Measurements from ENCODE around the gene ICAM1. TPM values are rescaled to one million over a fixed set of nuclear protein-coding genes. Genes with fewer than 3 reads are reported as not detected.

Gene ICAM1
- total and polyA plus RNA-seq, 4 donors = 88.4 to 391 (median 185) TPM

DNA sequence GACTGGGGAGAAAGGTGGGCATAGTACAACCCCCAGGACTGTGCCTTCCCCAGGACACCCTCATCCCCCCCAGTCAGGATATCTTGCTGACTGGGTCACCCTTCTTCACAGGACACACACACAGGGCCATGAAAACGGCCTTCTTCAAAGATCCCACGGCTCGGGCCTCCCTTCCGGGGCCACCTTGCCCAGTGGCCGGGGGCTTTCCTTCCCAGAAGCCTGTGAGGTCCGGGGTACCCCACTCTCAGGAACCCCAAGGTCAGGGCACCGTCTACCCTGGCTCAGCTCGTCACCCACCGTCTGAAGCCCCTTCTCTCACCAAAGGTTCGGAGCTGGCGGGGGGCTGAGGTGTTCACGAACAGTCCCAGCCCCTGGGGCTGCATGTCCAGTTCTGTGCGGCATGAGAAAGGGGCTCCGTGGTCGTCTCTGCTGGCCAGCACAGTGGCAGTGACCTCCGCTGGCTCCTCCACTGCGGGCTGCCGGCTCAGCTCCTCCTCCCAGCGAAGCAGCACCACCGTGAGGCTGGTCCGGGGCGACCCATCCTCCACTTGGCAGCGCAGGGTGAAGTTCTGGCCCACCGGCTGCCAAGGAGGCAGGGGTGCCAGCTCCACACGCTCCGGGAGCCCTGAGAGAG, 64.5 kb downstream of the ICAM1 start:
- 66 to 80% methylated on average over 26 of the region's 26 CpGs for WGBS, 2 donors
- Histone ChIP-seq H3K4me1 (ENCODE audit: control insufficient read depth in 5 of 5, insufficient read depth in 5 of 5, low read length in 5 of 5) (peaks cover 0 to 25% (median 9%) of the 10 kb centered on the region in 5 donors), H3K4me3 (no peak overlapping the region), H3K36me3 (ENCODE audit: control insufficient read depth in 4 of 4, insufficient read depth in 4 of 4, low read length in 4 of 4) (peaks cover 0 to 2% (median under 1%) of the 10 kb centered on the region in 4 donors), H3K27ac (ENCODE audit: low read depth in 1 of 2, low read length in 1 of 2) (peak overlapping the region in 1 of 2 donors; percentile 32), H3K9me3 (ENCODE audit: control insufficient read depth in 4 of 4, insufficient read depth in 3 of 4, low read length in 3 of 4) (no peaks in the 10 kb centered on the region), H3K9ac (ENCODE audit: insufficient read depth in 1 of 2, low read length in 2 of 2) (no peak overlapping the region), H3K27me3 (ENCODE audit: control insufficient read depth in 3 of 3, insufficient read depth in 3 of 3, low read length in 2 of 3) (no peaks in the 10 kb centered on the region)
- ATAC-seq (ENCODE audit: insufficient read depth, low FRiP score) (no peak), DNase-seq (peak in 1 of 3 donors; percentile 4)
- TF ChIP-seq, protein P1, sequence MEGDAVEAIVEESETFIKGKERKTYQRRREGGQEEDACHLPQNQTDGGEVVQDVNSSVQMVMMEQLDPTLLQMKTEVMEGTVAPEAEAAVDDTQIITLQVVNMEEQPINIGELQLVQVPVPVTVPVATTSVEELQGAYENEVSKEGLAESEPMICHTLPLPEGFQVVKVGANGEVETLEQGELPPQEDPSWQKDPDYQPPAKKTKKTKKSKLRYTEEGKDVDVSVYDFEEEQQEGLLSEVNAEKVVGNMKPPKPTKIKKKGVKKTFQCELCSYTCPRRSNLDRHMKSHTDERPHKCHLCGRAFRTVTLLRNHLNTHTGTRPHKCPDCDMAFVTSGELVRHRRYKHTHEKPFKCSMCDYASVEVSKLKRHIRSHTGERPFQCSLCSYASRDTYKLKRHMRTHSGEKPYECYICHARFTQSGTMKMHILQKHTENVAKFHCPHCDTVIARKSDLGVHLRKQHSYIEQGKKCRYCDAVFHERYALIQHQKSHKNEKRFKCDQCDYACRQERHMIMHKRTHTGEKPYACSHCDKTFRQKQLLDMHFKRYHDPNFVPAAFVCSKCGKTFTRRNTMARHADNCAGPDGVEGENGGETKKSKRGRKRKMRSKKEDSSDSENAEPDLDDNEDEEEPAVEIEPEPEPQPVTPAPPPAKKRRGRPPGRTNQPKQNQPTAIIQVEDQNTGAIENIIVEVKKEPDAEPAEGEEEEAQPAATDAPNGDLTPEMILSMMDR (IDR thresholded peaks at IDR 0.05; ENCODE audit: control extremely low read depth, extremely low read depth) = no peak

Small RNAs within 50 kb of the gene (small RNA-seq; reads per million reads assigned to genes)
- gene AC011511.1 (ENCODE audit: low replicate concordance) (not detected), gene AC011511.4 (ENCODE audit: low replicate concordance) (not detected), gene MIR4322 (ENCODE audit: low replicate concordance) (not detected)

Other genes with a start within 250 kb of the ICAM1 start
- 10 to 100 TPM; 21.2 to 31.5 TPM for gene SHFL, start 184.8 kb upstream of the ICAM1 start, total RNA-seq
- gene SHFL, start 184.8 kb upstream of the ICAM1 start, polyA plus RNA-seq = 10 to 100 TPM; 35.1 to 43.5 TPM
- 1 to 10 TPM in 1 of 2 donors, under 1 TPM in 1; 0.64 to 4.1 TPM for gene ANGPTL6, start 168.4 kb upstream of the ICAM1 start, total RNA-seq
- gene ANGPTL6, start 168.4 kb upstream of the ICAM1 start, polyA plus RNA-seq = 1 to 10 TPM in 1 of 2 donors, under 1 TPM in 1; 0.93 to 1.3 TPM
- 10 to 100 TPM; 15.0 to 51.8 TPM for gene PPAN, start 164.8 kb upstream of the ICAM1 start, total RNA-seq
- gene PPAN, start 164.8 kb upstream of the ICAM1 start, polyA plus RNA-seq = 10 to 100 TPM; 43.2 to 61.4 TPM
- gene P2RY11, start 159.4 kb upstream of the ICAM1 start, total RNA-seq = 10 to 100 TPM in 1 of 2 donors, 1 to 10 TPM in 1; 3.3 to 19.0 TPM
- 10 to 100 TPM in 1 of 2 donors, 1 to 10 TPM in 1; 9.6 to 17.4 TPM for gene P2RY11, start 159.4 kb upstream of the ICAM1 start, polyA plus RNA-seq
- 100 to 1,000 TPM; 164 to 187 TPM for gene EIF3G, start 151.2 kb upstream of the ICAM1 start, total RNA-seq
- 100 to 1,000 TPM; 145 to 197 TPM for gene EIF3G, start 151.2 kb upstream of the ICAM1 start, polyA plus RNA-seq
- gene DNMT1, start 76.2 kb upstream of the ICAM1 start, total RNA-seq = 10 to 100 TPM; 44.0 to 85.7 TPM
- 10 to 100 TPM; 32.8 to 46.5 TPM for gene DNMT1, start 76.2 kb upstream of the ICAM1 start, polyA plus RNA-seq
- gene S1PR2, start 39.8 kb upstream of the ICAM1 start, total RNA-seq = 10 to 100 TPM; 15.2 to 32.1 TPM
- gene S1PR2, start 39.8 kb upstream of the ICAM1 start, polyA plus RNA-seq = 10 to 100 TPM in 1 of 2 donors, 1 to 10 TPM in 1; 6.5 to 10.9 TPM
- 10 to 100 TPM; 16.6 to 61.9 TPM for gene MRPL4, start 18.9 kb upstream of the ICAM1 start, total RNA-seq
- 10 to 100 TPM; 33.8 to 64.8 TPM for gene MRPL4, start 18.9 kb upstream of the ICAM1 start, polyA plus RNA-seq
- 10 to 100 TPM in 1 of 2 donors, 1 to 10 TPM in 1; 8.2 to 38.8 TPM for gene ICAM4, start 15.8 kb downstream of the ICAM1 start, total RNA-seq
- 1 to 10 TPM; 4.6 to 8.0 TPM for gene ICAM4, start 15.8 kb downstream of the ICAM1 start, polyA plus RNA-seq
- gene ICAM5, start 18.8 kb downstream of the ICAM1 start, total RNA-seq = 10 to 100 TPM; 22.2 to 32.1 TPM
- gene ICAM5, start 18.8 kb downstream of the ICAM1 start, polyA plus RNA-seq = 10 to 100 TPM in 1 of 2 donors, 1 to 10 TPM in 1; 4.1 to 15.0 TPM
- 1 to 10 TPM; 3.7 to 5.1 TPM for gene ZGLP1, start 38.7 kb downstream of the ICAM1 start, total RNA-seq
- 1 to 10 TPM; 3.0 to 6.7 TPM for gene ZGLP1, start 38.7 kb downstream of the ICAM1 start, polyA plus RNA-seq
- 10 to 100 TPM in 1 of 2 donors, 1 to 10 TPM in 1; 9.6 to 20.9 TPM for gene FDX2, start 44.9 kb downstream of the ICAM1 start, total RNA-seq
- gene FDX2, start 44.9 kb downstream of the ICAM1 start, polyA plus RNA-seq = 10 to 100 TPM; 21.4 to 38.4 TPM
- gene RAVER1, start 62.4 kb downstream of the ICAM1 start, total RNA-seq = 10 to 100 TPM; 21.1 to 46.1 TPM
- gene RAVER1, start 62.4 kb downstream of the ICAM1 start, polyA plus RNA-seq = 10 to 100 TPM; 10.5 to 17.7 TPM
- 10 to 100 TPM; 12.1 to 25.5 TPM for gene ICAM3, start 68.5 kb downstream of the ICAM1 start, total RNA-seq
- 10 to 100 TPM in 1 of 2 donors, 1 to 10 TPM in 1; 8.1 to 56.1 TPM for gene ICAM3, start 68.5 kb downstream of the ICAM1 start, polyA plus RNA-seq
- 100 to 1,000 TPM; 102 to 175 TPM for gene TYK2, start 109.5 kb downstream of the ICAM1 start, total RNA-seq
- 100 to 1,000 TPM; 137 to 162 TPM for gene TYK2, start 109.5 kb downstream of the ICAM1 start, polyA plus RNA-seq
- gene CDC37, start 132.4 kb downstream of the ICAM1 start, total RNA-seq = 100 to 1,000 TPM; 110 to 156 TPM
- 100 to 1,000 TPM; 223 to 294 TPM for gene CDC37, start 132.4 kb downstream of the ICAM1 start, polyA plus RNA-seq
- gene PDE4A, start 149.4 kb downstream of the ICAM1 start, total RNA-seq = 10 to 100 TPM; 11.9 to 23.6 TPM
- gene PDE4A, start 149.4 kb downstream of the ICAM1 start, polyA plus RNA-seq = 10 to 100 TPM; 10.3 to 13.7 TPM
- gene KEAP1, start 232.2 kb downstream of the ICAM1 start, total RNA-seq = 10 to 100 TPM; 44.8 to 73.5 TPM
- gene KEAP1, start 232.2 kb downstream of the ICAM1 start, polyA plus RNA-seq = 10 to 100 TPM; 51.0 to 69.5 TPM
- gene S1PR5, start 246.3 kb downstream of the ICAM1 start, total RNA-seq = 1 to 10 TPM in 1 of 2 donors, under 1 TPM in 1; 0.26 to 1.2 TPM
- gene S1PR5, start 246.3 kb downstream of the ICAM1 start, polyA plus RNA-seq = 1 to 10 TPM in 1 of 2 donors, under 1 TPM in 1; 0.55 to 1.4 TPM